Memory B cell (primary cell): Measurements from ENCODE around the gene CLBA1.
"Not testable (repeated sequence)": the region's sequence is repeated elsewhere in the genome, so short reads cannot be mapped to it uniquely, and the experiment has no call there.

Source experiments
- ATAC-seq: fragments of 150-1000 bp; cut with Tn5 transposase; 2 replicates; pipeline ENCODE4 v1.10.0; 2021; ENCODE audit warnings: low read depth, mild to moderate bottlenecking, moderate library complexity
- DNase-seq, 2 donors: peaks; one replicate each; pipeline ENCODE4 v3.0.0; 2022; ENCODE audit warnings: low spot score in 2 of 2
- H3K27ac Mint-ChIP-seq: one replicate; pipeline ENCODE4 v1.8.0; 2022; ENCODE audit warnings: mild to moderate bottlenecking, moderate library complexity, mixed read lengths
- H3K27me3 Mint-ChIP-seq: one replicate; pipeline ENCODE4 v1.8.0; 2022; ENCODE audit warnings: mixed read lengths
- H3K36me3 Mint-ChIP-seq: one replicate; pipeline ENCODE4 v1.8.0; 2022; ENCODE audit warnings: mild to moderate bottlenecking, mixed read lengths
- H3K4me1 Mint-ChIP-seq: one replicate; pipeline ENCODE4 v1.8.0; 2022; ENCODE audit warnings: mixed read lengths
- H3K4me3 Mint-ChIP-seq: one replicate; pipeline ENCODE4 v1.8.0; 2022; ENCODE audit warnings: mild to moderate bottlenecking, moderate library complexity, mixed read lengths
- H3K9me3 Mint-ChIP-seq: one replicate; pipeline ENCODE4 v1.8.0; 2022; ENCODE audit warnings: mixed read lengths

Gene CLBA1

DNA sequence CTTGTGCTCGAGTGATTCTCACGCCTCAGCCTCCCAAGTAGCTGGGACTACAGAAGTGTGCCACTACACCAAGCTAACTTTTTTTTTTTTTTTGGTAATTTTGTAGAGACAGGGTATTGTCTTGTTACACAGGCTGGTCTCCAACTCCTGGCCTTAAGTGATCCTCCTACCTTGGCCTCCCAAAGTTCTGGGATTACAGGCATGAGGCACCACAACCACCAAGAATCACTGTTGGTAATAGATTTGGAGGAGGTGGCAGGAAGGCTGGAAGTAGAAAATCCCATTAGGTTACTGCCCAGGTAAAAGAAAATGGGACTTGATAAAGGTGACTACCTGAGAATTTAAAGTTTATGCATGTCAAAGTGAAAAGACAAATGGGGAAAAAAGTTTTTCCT, 36.7 kb downstream of the CLBA1 start:
- Mint-ChIP-seq H3K9me3 (no peaks in the 10 kb centered on the region), H3K27ac (no peak overlapping the region), H3K4me3 (peak overlapping the region; percentile 14), H3K4me1 (peaks cover 25% of the 10 kb centered on the region), H3K36me3 (peaks cover 2% of the 10 kb centered on the region), H3K27me3 (peaks cover 2% of the 10 kb centered on the region)
- DNase-seq (no peak), ATAC-seq (no peak)

GRCh38 chr14:105023144-105023543, 37.6 kb downstream of the CLBA1 start:
- no peak overlapping the region for H3K4me3 Mint-ChIP-seq
- DNase-seq = no peak
- H3K4me1 Mint-ChIP-seq = peaks cover 22% of the 10 kb centered on the region
- H3K36me3 Mint-ChIP-seq = peaks cover 2% of the 10 kb centered on the region
- no peak for ATAC-seq
- no peaks in the 10 kb centered on the region for H3K9me3 Mint-ChIP-seq
- H3K27me3 Mint-ChIP-seq = peaks cover 2% of the 10 kb centered on the region
- no peak overlapping the region for H3K27ac Mint-ChIP-seq

- Mint-ChIP-seq H3K4me3 (no peak overlapping the region), H3K27ac (no peak overlapping the region), H3K27me3 (peaks cover 2% of the 10 kb centered on the region), H3K9me3 (no peaks in the 10 kb centered on the region), H3K36me3 (peaks cover 2% of the 10 kb centered on the region), H3K4me1 (peaks cover 21% of the 10 kb centered on the region)
- DNase-seq = no peak
- no peak for ATAC-seq
Measured at GRCh38 chr14:105023791-105024480, 38.3 kb downstream of the CLBA1 start.

DNA sequence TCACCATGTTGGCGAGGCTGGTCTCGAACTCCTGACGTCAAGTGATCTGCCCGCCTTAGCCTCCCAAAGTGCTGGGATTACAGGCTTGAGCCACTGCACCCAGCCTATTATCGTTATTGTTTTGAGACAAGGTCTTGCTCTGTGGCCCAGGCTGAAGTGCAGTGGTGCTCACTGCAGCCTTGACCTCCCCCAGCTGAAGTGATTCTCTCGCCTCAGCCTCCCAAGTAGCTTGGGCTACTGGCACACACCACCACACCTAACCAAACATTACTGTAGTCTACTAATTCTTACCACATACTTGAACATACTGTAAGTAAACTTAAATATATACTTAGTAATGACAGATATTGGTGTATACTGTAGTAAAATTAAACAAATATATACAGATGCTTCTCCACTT, 39.8 kb downstream of the CLBA1 start:
- Mint-ChIP-seq H3K27me3 (peaks cover 2% of the 10 kb centered on the region), H3K36me3 (peaks cover 2% of the 10 kb centered on the region), H3K27ac (no peak overlapping the region), H3K9me3 (no peaks in the 10 kb centered on the region), H3K4me1 (peaks cover 19% of the 10 kb centered on the region), H3K4me3 (no peak overlapping the region)
- DNase-seq = no peak
- ATAC-seq = no peak

- H3K4me3 Mint-ChIP-seq = no peak overlapping the region
- peaks cover 2% of the 10 kb centered on the region for H3K27me3 Mint-ChIP-seq
- DNase-seq (no peak), ATAC-seq (no peak)
- H3K4me1 Mint-ChIP-seq = peaks cover 19% of the 10 kb centered on the region
- H3K27ac Mint-ChIP-seq = peak overlapping the region; percentile 55
- H3K36me3 Mint-ChIP-seq = peaks cover 2% of the 10 kb centered on the region
- no peaks in the 10 kb centered on the region for H3K9me3 Mint-ChIP-seq
Measured at GRCh38 chr14:105026033-105026785, 40.6 kb downstream of the CLBA1 start.

DNA sequence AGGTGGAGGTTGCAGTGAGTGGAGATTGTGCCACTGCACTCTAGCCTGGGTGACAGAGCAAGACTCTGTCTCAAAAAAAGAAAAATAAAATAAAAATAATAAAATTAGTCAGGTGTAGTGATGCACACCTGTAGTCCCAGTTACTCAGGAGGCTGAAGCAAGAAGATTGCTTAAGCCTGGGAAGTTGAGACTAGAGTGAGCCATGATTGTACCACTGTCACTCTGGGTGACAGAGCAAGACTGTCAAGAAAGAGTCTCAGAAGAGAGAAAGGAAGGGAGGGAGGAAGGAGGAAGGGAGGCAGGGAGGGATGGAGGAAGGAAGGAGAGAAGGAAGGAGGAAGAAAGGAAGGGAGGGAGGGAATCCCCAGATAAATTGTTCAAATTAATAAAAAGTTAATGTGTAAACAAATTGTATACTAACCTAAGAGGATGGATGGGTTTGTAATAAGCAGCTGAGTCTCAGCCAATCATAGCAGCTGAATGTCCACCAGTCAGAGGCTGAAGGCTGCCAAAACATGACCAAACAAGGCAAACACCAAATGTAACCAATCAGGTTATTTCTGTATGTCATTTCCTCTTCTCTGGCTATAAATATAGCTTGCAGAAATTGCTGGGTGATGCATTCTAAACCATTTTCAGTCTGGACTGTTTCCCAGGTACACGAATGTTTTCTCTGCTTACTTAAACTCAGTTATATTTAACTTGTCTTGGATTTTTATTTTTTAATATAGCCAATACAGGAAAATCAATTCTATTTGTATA, 41.4 kb downstream of the CLBA1 start:
- Mint-ChIP-seq H3K27me3 (peaks cover 2% of the 10 kb centered on the region), H3K27ac (no peak overlapping the region), H3K4me3 (no peak overlapping the region), H3K4me1 (peaks cover 14% of the 10 kb centered on the region), H3K36me3 (peaks cover 2% of the 10 kb centered on the region), H3K9me3 (no peaks in the 10 kb centered on the region)
- no peak for DNase-seq
- no peak for ATAC-seq

DNA sequence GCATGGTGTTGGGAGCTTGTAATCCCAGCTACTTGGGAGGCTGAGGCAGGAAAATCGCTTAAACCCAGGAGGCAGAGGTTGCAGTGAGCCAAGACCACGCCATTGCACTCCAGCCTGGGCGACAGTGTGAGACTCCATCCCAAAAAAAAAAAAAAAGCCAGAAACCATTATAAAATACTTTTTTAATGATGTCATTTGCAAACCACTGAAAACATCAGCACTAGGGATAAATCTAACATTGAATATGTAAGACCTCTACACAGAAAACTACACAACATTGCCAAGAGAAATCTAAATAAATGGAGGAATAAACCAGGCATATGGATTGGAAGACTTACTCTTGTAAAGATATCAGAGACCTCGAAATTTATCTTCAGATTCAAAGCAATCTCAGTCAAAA, 42.1 kb downstream of the CLBA1 start:
- not testable (repeated sequence) for DNase-seq, H3K36me3 Mint-ChIP-seq, H3K4me3 Mint-ChIP-seq, ATAC-seq, H3K9me3 Mint-ChIP-seq, H3K27ac Mint-ChIP-seq, H3K27me3 Mint-ChIP-seq
- H3K4me1 Mint-ChIP-seq = peaks cover 13% of the 10 kb centered on the region

DNA sequence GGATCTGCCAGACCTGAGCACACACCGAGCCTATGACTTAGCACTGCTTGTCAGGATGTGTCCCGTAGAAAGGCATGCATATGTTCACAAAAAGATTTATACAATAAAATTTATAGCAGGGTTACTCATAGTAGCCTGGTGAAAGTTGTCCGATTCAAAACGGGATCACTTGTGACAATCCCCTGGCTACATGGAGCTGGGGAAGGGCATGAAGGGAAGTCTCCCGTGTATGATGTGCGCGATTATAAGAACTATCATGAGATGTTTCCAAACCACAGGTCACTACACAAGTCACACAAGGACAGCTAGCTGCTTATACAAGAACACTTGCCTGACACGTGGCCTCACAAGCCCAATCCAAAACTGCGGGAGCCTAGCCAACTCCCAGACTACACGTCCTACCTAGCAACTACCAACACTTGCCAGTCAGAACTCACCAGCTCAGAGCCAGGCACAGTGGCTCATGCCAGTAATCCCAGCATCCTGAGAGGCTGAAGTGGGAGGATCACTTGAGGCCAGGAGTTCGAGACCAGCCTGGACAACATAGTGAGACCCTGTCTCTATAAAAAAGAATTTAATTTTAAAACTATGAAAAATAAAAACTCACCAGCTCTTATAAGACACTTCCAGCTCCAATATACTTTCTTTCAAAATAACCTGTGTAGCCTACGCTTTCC, 42.8 kb downstream of the CLBA1 start:
- H3K4me1 Mint-ChIP-seq = peaks cover 13% of the 10 kb centered on the region
- H3K9me3 Mint-ChIP-seq = no peaks in the 10 kb centered on the region
- peaks cover 2% of the 10 kb centered on the region for H3K36me3 Mint-ChIP-seq
- no peak for ATAC-seq
- peaks cover 2% of the 10 kb centered on the region for H3K27me3 Mint-ChIP-seq
- no peak for DNase-seq
- H3K27ac Mint-ChIP-seq = no peak overlapping the region
- no peak overlapping the region for H3K4me3 Mint-ChIP-seq

GRCh38 chr14:105029402-105029801, 43.8 kb downstream of the CLBA1 start:
- Mint-ChIP-seq H3K27ac (no peak overlapping the region), H3K27me3 (peaks cover 2% of the 10 kb centered on the region), H3K9me3 (no peaks in the 10 kb centered on the region), H3K36me3 (peaks cover 4% of the 10 kb centered on the region), H3K4me1 (peaks cover 16% of the 10 kb centered on the region), H3K4me3 (no peak overlapping the region)
- DNase-seq = no peak
- no peak for ATAC-seq

GRCh38 chr14:105030194-105030593, 44.6 kb downstream of the CLBA1 start:
- no peak overlapping the region for H3K27ac Mint-ChIP-seq
- H3K4me3 Mint-ChIP-seq = no peak overlapping the region
- no peak for ATAC-seq

GRCh38 chr14:105030836-105031396, 45.3 kb downstream of the CLBA1 start:
- DNase-seq = no peak
- peaks cover 4% of the 10 kb centered on the region for H3K36me3 Mint-ChIP-seq
- no peak for ATAC-seq
- peaks cover 9% of the 10 kb centered on the region for H3K4me1 Mint-ChIP-seq
- peaks cover 2% of the 10 kb centered on the region for H3K27me3 Mint-ChIP-seq
- H3K9me3 Mint-ChIP-seq = no peaks in the 10 kb centered on the region
- H3K27ac Mint-ChIP-seq = no peak overlapping the region
- no peak overlapping the region for H3K4me3 Mint-ChIP-seq

More at GRCh38 chr14:105030194-105030593, 44.6 kb downstream of the CLBA1 start:
- no peak for DNase-seq
- H3K4me1 Mint-ChIP-seq = peaks cover 13% of the 10 kb centered on the region
- H3K9me3 Mint-ChIP-seq = no peaks in the 10 kb centered on the region
- H3K36me3 Mint-ChIP-seq = peaks cover 4% of the 10 kb centered on the region
- H3K27me3 Mint-ChIP-seq = peaks cover 2% of the 10 kb centered on the region

GRCh38 chr14:105032451-105032901, 46.9 kb downstream of the CLBA1 start:
- H3K27ac Mint-ChIP-seq, DNase-seq: not testable (repeated sequence)
- peak overlapping the region; percentile 3 for H3K4me3 Mint-ChIP-seq

DNA sequence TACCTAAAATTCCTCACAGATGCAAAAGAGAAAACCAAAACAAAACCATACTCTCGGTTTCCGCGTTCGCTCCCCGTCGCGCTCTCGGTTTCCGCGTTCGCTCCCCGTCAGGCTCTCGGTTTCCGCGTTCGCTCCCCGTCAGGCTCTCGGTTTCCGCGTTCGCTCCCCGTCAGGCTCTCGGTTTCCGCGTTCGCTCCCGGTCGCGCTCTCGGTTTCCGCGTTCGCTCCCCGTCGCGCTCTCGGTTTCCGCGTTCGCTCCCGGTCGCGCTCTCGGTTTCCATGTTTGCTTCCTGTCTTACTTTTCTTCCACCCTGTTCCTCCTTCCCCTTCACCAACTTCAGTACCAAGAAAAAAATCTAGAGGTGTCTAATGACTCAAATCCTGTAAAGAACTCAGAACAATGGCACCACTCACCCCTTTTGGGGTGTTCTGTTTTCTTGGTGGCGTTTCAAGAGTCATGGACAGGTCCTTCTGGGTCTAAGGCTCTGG, 47.9 kb downstream of the CLBA1 start:
- ATAC-seq = not testable (repeated sequence)

More at GRCh38 chr14:105032451-105032901, 46.9 kb downstream of the CLBA1 start:
- ATAC-seq, H3K27me3 Mint-ChIP-seq, H3K4me1 Mint-ChIP-seq, H3K36me3 Mint-ChIP-seq, H3K9me3 Mint-ChIP-seq: not testable (repeated sequence)

More for the DNA sequence above, 47.9 kb downstream of the CLBA1 start:
- Mint-ChIP-seq H3K4me3 (peak overlapping the region; percentile 86), H3K27ac (peak overlapping the region; percentile 16)
- H3K36me3 Mint-ChIP-seq, DNase-seq, H3K9me3 Mint-ChIP-seq, H3K4me1 Mint-ChIP-seq, H3K27me3 Mint-ChIP-seq: not testable (repeated sequence)
